ENCODE data around the gene RCCD1. TPM values are rescaled to one million over a fixed set of nuclear protein-coding genes. Genes with fewer than 3 reads are reported as not detected.

Gene RCCD1
- total and polyA plus RNA-seq, 12 donors = 5.5 to 11.8 (median 7.6) TPM

DNA sequence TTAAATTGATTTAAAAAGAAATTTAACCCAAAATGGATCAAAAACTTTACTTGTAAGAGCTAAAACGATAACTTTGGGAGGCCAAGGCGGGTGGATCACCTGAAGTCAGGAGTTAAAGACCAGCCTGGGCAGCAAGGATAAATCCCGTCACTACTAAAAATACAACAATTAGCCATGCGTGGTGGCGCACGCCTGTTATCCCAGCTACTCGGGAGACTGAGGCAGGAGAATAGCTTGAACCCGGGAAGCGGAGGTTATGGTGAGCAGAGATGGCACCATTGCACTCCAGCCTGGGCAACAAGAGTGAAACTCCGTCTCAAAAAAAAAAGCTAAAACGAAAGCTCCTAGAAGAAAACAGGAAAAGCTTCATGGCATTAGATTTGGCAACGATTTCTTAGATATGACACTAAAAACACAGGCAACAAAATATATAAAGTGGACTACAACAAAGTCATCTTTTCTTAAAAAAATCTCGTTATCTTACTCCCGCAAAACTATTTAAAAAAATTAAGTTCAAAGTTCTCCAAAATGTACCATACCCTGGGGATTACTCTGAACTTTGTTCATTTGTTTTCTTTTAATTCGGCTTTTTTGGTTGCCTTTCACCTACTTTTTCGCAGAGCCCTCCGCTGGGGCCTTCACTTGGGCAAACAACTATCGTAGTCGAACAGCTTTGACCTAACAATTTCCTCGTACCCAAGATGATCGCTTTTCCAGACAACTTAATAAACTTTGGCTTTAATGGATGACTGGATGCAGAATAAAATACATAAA lies 25.3 kb upstream of the RCCD1 start:
- ATAC-seq (peak in 1 of 8 donors; percentile 0), DNase-seq (no peak)
- Histone ChIP-seq H3K9me3 (no peaks in the 10 kb centered on the region), H3K4me3 (peak overlapping the region; percentile 50 to 92 (median 65)), H3K27ac (peak overlapping the region; percentile 89 to 98 (median 96)), H3K27me3 (no peaks in the 10 kb centered on the region), H3K4me1 (peaks cover 13 to 53% (median 37%) of the 10 kb centered on the region in 9 donors), H3K36me3 (no peaks in the 10 kb centered on the region)
- 52 to 62% methylated on average over 21 of the region's 21 CpGs for WGBS, 2 donors
- intact Hi-C loops (cut with DNase I) = loop anchor here in 4 of 10 donors (1.0 to 5.0 kb wide), 4 partner anchors 26 to 282 kb away; partner anchors contain the start of gene MAN2A2 (in 2 of the 4)
- TF ChIP-seq, protein P1, sequence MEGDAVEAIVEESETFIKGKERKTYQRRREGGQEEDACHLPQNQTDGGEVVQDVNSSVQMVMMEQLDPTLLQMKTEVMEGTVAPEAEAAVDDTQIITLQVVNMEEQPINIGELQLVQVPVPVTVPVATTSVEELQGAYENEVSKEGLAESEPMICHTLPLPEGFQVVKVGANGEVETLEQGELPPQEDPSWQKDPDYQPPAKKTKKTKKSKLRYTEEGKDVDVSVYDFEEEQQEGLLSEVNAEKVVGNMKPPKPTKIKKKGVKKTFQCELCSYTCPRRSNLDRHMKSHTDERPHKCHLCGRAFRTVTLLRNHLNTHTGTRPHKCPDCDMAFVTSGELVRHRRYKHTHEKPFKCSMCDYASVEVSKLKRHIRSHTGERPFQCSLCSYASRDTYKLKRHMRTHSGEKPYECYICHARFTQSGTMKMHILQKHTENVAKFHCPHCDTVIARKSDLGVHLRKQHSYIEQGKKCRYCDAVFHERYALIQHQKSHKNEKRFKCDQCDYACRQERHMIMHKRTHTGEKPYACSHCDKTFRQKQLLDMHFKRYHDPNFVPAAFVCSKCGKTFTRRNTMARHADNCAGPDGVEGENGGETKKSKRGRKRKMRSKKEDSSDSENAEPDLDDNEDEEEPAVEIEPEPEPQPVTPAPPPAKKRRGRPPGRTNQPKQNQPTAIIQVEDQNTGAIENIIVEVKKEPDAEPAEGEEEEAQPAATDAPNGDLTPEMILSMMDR (IDR thresholded peaks at IDR 0.05) = no peak

DNA sequence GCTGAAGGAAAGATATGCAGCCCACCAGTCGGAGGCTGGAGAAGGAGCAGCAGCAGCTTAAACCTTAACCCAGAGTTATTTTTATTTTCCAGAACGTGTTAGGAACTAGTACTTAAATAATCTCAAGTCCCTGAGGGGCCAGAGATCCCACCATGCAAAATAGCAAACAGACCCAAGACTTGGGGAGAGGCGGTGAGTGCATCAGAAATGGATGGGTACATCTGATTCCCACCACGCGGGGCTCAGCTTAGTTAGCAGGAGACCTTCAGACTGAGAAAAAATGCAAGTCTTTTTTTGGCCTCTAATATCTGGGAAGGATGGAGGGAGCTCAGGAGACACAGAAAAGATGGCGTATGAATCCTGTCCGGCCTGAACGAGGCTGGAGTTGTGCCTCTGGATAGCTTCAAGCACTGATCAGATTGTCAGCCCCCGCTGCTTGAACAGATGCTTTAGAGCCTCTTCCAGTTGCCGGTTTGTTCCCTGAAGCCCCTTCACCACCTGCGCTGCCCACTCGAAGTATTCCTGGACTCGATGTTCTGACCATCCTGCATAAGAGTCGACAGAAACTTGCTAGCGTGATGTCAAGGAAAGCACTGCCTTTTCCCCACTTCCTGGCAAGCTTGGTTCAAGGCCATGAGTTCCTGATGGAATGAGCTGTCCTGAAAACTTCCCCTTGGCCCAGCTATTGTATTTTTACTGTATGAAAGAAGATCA lies 23.7 kb upstream of the RCCD1 start:
- intact Hi-C loops (cut with DNase I) = loop anchor here in 4 of 10 donors (2.0 to 5.0 kb wide), 3 partner anchors 28 to 284 kb away; partner anchors contain the start of gene MAN2A2 (in 1 of the 4)
- Histone ChIP-seq H3K4me3 (peak overlapping the region in 8 of 10 donors; percentile 50 to 92 (median 78)), H3K27ac (peak overlapping the region; percentile 89 to 98 (median 96)), H3K4me1 (peaks cover 15 to 65% (median 46%) of the 10 kb centered on the region in 9 donors), H3K27me3 (no peaks in the 10 kb centered on the region), H3K9me3 (no peaks in the 10 kb centered on the region), H3K36me3 (no peaks in the 10 kb centered on the region)
- TF ChIP-seq, protein P1 (IDR thresholded peaks at IDR 0.05) = no peak
- 47 to 52% methylated on average over 15 of the region's 15 CpGs for WGBS, 2 donors
- no peak for ATAC-seq
- DNase-seq = no peak

DNA sequence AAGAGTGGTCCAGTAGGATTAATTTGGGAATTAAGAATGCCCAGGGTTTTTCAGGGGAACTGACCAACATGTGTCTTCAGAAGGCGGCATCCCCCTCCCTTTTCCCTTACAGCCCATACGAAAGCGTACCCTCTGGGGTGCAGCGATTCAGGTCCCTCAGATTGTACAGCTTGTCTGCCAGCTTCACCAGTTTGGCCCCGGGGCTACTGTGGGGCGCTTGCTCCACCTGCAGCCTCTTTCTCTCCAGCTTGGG lies 23.2 kb upstream of the RCCD1 start:
- H3K9me3 ChIP-seq = no peaks in the 10 kb centered on the region
- TF ChIP-seq, protein P1 (IDR thresholded peaks at IDR 0.05) = peak in 1 of 9 donors; percentile 36
- 32 to 37% methylated on average over 6 of the region's 6 CpGs for WGBS, 2 donors
- H3K4me3 ChIP-seq = peak overlapping the region in 9 of 10 donors; percentile 49 to 92 (median 80)
- peak overlapping the region; percentile 81 to 98 (median 96) for H3K27ac ChIP-seq
- intact Hi-C loops (cut with DNase I) = loop anchor here in 4 of 10 donors (2.0 to 5.0 kb wide), 3 partner anchors 29 to 284 kb away; partner anchors contain the start of gene MAN2A2 (in 1 of the 4)
- ATAC-seq = no peak
- H3K36me3 ChIP-seq = peaks cover 0 to 5% (median 0%) of the 10 kb centered on the region in 9 donors
- DNase-seq = no peak
- no peaks in the 10 kb centered on the region for H3K27me3 ChIP-seq
- H3K4me1 ChIP-seq = peaks cover 18 to 69% (median 50%) of the 10 kb centered on the region in 9 donors
